Fibroblast of pulmonary artery (primary cell): ENCODE results near the gene KIAA1328.

Experiments used
- DNase-seq: peaks from one replicate; pipeline ENCODE4 v3.0.0-alpha.2; 2010; ENCODE audit warnings: low read depth
- H3K4me3 ChIP-seq: replicated peaks from 2 replicates; pipeline ENCODE4 v1.5.1; 2011; ENCODE audit warnings: low read depth, mild to moderate bottlenecking, control low read depth, low read length, moderate library complexity
- TF ChIP-seq, protein P1 (sequence below): IDR thresholded peaks from 2 replicates; pipeline ENCODE4 v1.5.1; 2011; ENCODE audit warnings: mild to moderate bottlenecking, control low read depth, low read length, inconsistent platforms; ENCODE audit errors: missing control alignments

The KIAA1328 gene

DNA sequence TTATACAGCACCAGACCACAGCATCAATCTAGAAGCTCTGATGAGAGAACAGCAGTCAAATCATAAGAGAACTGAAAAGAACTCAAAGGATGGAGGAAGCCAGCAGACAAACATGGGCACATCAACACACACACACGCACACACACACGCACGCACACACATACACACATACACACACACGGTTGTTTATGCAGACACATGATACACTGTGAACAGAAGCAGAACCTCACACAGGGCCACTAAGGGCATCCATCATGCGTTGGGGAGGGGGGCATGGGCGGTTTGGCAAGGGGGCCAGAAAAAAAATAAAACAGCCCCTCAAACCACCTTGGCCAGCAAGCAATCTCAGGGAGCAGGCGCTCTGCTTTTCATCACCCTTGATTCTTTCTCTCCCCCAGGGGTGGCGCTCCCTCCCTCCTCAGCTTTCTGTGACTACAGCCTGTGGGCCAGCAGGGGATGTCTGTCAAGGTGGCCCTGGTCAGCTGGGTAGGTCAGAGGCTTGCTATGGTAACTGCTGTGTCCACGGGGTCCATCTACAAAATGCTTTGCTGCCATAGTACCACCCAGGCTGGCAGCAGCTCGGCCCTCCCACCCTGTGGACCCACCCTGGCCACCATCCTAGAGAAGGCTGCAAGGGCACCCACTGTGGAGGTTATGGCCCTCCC, 418.7 kb downstream of the KIAA1328 start:
- TF ChIP-seq, protein P1, sequence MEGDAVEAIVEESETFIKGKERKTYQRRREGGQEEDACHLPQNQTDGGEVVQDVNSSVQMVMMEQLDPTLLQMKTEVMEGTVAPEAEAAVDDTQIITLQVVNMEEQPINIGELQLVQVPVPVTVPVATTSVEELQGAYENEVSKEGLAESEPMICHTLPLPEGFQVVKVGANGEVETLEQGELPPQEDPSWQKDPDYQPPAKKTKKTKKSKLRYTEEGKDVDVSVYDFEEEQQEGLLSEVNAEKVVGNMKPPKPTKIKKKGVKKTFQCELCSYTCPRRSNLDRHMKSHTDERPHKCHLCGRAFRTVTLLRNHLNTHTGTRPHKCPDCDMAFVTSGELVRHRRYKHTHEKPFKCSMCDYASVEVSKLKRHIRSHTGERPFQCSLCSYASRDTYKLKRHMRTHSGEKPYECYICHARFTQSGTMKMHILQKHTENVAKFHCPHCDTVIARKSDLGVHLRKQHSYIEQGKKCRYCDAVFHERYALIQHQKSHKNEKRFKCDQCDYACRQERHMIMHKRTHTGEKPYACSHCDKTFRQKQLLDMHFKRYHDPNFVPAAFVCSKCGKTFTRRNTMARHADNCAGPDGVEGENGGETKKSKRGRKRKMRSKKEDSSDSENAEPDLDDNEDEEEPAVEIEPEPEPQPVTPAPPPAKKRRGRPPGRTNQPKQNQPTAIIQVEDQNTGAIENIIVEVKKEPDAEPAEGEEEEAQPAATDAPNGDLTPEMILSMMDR, result no peak
- H3K4me3 ChIP-seq, result no peak overlapping the region
- DNase-seq, result no peak

DNA sequence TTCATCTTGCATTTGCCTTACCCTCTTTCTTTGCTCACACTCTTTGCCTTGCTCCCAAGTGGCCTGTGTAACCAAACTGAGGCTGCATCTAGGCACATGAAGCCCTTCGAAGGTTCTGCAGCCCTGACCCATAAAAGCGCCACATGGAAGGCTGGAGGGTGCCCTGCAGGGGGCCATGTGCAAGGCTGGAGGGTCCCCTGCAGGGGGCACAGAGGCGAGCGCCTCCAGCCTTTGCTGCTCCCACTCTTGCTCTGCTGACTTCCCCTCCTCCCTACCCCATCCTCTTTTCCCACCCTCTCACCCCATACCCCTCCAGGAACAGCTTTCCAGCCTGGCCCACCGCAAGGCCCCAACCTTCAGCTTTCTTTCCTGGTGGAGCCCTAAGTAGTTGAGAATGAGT, 419.4 kb downstream of the KIAA1328 start:
- TF ChIP-seq, protein P1, result no peak
- no peak for DNase-seq
- H3K4me3 ChIP-seq, result no peak overlapping the region

DNA sequence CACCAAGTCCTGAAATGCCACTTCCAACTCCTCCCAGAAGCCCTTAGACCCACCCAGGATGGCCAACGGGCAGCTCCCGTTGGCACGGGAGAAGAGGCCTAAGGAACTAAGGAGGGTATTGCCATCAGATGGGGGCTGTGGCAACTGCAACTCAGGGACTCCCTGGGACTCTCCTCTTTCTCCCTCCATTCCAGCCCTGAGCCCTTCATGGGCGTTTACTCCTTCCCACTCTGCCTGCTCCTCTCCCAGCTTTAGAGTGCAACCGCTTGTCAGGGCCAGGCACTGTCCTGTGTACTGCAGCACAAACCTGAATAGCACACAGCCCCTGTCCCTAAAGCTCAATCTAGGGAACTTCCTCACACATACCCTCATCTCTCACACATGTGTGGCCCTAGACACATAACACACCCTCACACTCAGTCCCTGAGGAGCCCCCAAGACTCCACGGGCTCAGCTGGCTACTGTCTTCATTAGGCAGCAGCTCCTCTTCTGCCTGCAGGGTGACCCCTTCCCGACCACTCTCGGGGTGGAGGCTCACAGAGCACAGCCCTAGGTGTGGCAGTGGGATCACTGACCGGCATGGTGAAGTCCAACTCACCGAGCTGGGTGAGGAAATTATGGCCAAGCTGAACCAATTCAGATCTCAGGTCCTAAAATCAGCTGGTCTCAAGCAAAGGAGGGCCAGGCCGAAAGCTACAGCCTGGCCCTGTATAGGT, 420.4 kb downstream of the KIAA1328 start:
- H3K4me3 ChIP-seq, result no peak overlapping the region
- no peak for DNase-seq
- TF ChIP-seq, protein P1, result no peak

DNA sequence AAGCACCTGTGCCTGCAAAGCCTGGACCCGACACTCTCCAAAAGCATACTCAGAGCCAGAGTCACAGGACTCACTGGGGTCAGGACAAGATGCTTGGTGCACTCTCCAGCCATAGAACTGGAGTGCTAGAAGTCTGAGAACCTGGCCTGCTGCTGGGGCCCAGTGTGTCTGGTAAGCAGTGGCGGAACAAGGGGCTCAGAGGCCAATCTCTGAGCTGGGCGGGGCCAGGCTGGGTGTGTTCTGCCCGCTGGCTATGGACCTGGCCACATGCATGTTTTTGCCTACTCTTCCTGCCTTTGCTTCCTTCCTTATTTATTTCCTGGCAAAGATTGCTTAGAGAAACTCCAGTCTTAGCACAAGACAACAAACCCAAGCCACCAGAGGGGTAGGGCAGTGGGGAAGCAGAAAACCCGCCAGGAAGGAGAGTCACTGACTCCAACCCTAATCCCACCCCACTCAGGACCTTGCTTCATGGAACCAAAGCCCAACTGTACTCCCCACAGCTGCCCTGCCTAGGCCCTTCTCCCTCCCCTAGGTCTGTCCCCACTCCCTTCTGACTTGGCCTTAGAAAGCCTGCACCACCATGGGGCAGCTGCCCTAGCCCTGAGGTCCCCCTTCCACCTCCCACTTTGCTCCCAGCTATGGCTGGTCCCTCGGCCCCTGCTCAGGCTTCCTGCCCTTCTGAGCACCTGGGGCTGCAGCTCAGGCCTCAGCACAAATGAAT, 421.1 kb downstream of the KIAA1328 start:
- TF ChIP-seq, protein P1, result no peak
- DNase-seq, result no peak
- H3K4me3 ChIP-seq, result no peak overlapping the region

DNA sequence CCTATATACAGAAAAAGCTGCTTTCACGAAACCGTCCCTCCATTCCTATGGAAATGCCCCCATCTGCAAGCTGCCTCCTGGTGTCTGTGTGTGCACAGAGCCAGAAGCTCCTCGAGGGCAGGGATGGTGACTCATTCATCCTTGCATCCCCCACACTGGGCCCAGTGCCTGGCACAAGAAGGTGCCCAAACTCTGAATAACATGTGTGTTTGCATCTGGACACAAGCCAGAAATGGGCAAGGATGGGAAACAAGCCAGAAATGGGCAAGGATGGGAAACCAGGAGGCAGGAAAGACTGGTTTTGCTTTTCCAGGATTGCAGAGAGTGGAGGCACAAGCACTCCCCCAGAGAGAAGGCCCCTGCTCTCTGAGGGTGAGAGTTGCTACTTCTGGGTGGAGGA, 422.8 kb downstream of the KIAA1328 start:
- no peak for DNase-seq
- H3K4me3 ChIP-seq, result no peak overlapping the region
- TF ChIP-seq, protein P1, result no peak

DNA sequence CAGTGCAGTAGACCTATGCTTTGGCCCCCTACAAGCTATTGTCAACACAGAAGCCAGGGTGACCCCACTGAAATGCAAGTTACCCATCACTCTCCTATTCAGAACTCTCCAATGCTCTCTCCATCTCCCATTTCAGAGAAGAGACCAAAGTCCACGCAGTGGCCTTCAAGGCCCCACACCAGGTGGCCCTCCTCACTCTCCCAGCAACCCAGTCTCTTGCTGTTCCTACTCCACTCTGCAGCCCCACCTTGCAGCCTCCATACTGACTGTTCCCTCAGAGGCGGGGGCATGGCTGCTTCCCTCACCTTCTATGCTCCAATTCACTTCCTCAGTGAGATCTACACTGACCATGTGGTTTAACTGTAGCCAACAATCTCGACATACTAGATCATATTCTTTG, 423.4 kb downstream of the KIAA1328 start:
- no peak overlapping the region for H3K4me3 ChIP-seq
- no peak for DNase-seq
- TF ChIP-seq, protein P1, result no peak
